ENCODE results near the gene SYT9.
"Not testable (repeated sequence)": the region's sequence is repeated elsewhere in the genome, so short reads cannot be mapped to it uniquely, and the experiment has no call there.

Gene SYT9

DNA sequence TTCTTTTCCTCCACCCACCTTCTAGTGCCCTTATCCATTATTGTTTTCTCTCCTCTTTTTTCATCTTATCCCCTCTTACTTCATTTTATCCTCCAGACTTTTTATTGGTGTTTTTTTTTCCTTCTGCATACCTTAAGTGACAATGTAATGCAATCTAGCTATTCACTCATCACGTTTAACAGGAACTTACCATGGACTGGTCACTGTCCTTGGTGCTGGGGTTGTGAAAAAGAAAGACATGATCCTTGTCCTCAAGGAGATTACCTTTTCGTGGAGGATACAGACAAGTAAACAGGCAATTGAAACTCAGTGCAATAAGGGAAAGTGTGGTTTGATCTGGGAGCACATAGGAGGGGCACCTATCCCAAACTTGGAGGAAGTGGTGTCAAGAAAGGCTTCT, 20.7 kb downstream of the SYT9 start:
- no peak for DNase-seq (ENCODE audit: low read depth, low spot score)

DNA sequence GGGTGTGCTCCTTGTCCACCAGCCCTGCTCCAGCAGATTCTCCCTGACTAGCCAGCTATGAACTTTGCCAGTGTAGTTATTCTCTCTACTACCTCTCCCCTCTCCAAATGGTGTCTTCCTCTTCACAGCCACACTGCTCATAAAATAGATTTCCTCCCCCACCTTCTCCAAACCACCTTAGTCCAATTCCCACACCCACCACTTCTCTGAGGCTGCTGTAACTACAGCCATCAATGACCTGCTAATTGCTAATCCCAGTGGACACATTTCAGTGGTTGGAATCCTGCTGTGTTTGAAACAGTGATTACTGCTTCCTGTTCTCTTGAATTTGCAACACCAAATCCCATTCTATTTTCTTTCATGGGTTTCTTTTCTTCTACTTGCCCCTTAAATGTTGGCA, 23.4 kb downstream of the SYT9 start:
- no peak for DNase-seq (ENCODE audit: low read depth, low spot score)

DNA sequence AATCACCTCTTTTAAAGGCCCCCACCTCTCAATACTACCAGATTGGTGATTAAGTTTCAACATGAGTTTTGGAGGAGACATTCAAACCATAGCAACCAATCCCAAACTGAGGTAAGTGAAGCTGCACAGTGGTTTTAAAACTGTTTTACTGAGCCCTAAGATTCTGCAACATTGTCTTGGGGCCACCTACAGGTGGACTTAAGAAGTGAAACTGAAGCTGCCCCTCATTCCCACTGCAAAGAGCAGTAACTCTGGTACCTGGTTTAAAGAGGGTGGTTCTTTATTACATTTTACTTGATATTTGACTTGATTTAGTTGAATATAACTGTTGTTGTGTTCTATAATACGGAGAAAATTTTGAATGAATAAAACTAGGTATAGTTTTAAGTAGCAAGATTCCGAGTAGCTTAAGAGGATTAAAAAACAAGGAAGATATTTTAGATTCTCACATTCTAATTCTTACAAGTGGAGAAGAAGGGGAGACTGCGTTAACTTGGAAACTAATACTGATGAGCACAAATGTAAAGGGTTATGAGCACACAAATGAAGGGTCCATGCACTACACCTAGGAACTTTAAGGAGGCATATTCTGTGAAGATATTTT, 26.7 kb downstream of the SYT9 start:
- DNase-seq (ENCODE audit: low read depth, low spot score) = peak; percentile 30

DNA sequence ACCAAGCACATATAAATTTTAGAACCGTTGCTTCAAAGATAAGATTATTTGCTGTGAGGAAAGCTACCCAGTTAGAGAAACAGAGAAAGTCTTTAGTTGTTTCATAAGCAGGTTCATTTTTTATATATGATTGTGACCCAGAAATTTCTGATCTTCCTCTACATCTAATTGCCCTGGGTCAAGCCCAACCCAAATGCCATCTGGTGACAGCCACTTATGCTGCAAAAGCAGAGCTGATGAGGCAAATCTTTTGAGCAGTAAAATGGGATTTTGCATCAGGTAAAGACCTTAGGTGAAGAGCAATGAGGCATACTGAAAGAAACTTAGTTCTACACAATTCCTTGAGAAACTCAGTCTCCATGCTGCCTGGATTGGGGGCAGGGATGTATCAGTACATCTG, 28.0 kb downstream of the SYT9 start:
- DNase-seq (ENCODE audit: low read depth, low spot score) = no peak

DNA sequence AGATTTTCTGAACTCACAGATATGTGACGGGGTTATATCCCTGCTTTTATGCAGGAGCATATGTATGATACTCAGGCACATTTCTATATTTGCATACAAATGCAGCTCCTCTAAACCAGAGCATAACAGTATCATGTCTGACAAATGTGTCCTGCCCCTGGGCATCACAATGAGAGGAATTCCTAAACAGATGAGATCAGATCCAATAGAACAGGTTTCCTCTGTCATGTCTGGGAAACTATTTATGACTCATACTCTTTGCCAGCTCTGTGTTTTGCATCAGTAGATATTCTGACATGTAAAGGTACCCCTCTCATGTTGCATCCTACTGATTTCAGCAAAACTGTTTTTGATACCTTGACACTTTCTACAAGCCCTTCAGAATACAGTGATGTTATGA, 29.4 kb downstream of the SYT9 start:
- DNase-seq (ENCODE audit: low read depth, low spot score) = no peak

DNA sequence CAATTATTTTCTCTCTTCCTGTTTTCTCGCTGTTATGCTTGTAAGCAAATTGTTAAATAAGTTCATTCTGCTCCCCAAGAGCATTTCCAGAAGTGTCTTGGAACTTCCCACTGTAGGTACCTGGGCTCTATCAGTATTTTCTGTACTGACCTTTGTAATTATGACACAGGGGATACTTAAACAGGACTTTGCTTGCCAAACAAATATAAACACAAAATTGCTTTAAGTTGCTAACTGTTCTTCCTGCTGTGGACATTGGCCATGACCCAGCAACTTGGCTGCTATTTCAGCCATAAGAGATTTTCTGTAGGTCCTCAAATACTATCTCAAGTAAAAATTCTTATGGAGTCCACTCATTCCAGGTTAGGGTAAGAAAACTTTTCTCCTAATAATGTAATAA, 30.1 kb downstream of the SYT9 start:
- no peak for DNase-seq (ENCODE audit: low read depth, low spot score)

DNA sequence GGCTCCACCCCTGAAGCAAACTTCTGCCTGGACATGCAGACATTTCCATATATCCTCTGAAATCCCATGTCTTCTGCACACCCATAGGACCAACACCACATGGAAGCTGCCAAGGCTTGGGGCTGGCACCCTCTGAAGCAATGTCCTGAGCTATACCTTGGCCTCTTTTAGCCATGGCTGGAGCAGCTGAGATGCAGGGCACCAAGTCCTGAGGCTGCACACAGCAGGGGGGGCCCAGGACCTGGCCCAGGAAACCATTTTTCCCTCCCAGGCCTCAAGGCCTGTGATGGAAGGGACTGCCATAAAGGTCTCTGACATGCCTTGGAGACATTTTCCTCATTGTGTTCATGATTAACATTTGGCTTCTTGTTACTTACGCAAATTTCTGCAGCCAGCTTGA, 34.5 kb downstream of the SYT9 start:
- no peak for DNase-seq (ENCODE audit: low read depth, low spot score)

DNA sequence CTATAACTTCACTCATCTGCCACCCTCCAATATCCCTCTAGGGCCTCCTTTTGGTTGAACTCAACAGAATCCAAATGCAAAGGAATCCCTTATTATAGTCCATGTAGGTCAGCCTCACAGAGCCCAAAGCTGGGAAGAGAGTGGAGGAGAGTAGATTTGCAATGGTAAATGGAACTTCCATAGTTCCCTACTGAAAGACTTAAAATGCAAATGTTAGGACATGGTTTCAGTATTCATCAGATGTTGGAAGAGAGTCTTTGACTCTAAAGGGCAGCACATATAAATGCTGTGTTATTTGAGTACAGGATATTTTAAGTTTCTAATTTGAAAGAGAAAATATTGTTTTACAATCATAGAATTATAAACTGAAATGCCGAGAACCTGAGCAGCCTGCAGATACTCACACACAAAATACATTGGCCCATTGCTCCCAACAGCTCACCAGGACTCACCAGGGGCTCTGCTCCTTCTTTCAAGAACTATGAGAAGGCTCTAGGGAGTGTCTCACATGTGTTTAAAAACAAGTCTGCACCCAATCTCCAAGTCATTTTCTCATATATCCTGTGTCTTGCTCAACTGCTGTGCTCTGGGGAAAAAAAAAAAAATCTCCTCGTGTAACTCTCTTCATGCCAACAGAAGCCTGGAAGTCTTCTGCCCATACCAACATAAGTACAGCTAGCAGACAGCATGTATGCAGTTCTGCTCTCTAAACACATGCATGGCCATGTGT, 39.6 kb downstream of the SYT9 start:
- no peak for DNase-seq (ENCODE audit: low read depth, low spot score)

DNA sequence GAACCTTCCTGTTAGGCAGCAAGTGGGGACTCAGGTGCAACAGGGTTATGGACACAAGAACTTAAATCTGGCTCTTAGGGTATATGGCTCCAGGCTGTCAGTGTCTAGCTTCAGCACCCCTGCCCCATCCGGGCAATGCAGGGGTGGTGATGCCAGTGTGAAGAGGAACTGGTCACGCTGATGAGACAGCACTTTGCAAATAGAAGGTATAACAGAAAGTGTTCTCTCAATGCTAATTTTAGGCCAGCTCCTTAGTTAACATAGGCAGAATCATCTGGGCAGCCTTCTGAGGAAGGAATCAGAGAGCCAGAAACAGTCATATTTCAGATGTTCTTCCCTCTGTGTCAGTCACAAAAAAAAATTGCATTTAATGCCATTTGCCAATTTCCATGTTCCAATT, 41.2 kb downstream of the SYT9 start:
- no peak for DNase-seq (ENCODE audit: low read depth, low spot score)

DNA sequence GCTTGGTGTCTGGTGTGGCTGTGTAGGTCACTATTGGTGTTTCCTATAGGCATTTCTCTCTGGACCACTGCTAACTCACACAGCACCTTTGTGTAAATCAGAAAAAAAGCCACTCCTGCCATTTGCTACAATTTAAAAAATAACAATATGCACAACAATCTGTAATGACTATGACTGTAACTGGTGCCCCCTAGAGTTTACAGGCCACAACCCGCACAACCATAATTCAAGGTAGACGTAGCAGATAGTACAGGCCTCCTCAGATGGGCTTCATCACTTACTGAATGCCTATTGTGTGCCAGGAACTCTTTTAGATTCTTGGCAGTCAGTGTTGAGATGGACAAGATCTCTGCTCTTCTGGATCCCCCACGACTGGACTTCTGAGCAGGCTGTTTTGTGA, 47.7 kb downstream of the SYT9 start:
- DNase-seq (ENCODE audit: low read depth, low spot score) = no peak

DNA sequence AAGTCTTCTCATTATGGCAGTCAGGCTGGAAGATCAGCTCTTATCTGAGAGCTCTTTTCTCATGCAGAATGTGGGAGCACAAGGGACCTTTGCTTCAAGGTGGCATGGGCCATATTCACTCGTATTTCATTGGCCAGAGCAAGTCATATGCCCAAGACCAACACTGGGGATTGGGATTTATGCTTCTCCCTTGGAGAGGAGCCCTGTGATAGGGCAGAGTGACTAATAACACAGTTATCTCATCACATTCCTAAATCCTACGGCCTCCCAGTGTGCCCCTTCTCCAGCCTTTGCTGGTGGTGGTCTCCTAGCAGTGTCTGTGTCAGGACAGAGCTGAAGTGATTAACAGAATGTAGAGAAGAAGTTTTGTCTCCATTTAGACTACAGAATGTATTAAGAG, 48.6 kb downstream of the SYT9 start:
- no peak for DNase-seq (ENCODE audit: low read depth, low spot score)

DNA sequence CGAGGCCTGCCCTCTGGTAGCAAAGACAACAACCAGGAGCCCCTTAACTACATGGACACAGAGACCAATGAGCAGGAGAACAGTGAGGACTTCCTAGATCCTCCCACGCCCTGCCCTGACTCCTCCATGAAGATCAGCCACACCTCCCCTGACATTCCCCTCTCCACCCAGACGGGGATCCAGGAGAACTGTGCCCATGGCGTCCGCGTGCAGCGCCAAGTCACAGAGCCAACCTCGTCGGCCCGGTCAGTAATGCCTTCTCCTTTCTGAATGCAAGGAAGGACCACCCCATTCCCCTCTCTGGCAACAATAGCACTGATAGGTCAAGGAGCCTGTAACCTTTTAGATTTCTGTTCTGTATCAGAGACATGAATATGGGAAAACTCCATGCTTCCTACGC, 51.4 kb downstream of the SYT9 start:
- no peak for DNase-seq (ENCODE audit: low read depth, low spot score)

DNA sequence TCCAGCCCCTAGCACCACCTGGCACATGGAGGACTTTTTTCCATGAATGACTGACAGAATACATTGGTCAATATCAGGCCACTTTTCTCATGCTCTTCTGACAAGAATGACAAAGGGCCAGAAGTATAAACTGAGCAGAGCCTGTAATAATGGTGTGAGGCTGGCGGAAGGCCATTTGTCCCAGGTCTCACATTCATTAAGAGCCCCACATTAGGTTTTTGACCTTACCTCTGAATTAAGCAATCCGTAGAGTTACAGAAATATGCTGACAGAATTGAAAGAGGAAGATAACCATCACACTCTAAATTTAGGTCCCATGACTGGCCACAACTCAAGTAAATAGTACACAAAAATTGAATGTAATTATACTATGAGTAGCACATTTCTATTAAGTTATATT, 55.2 kb downstream of the SYT9 start:
- no peak for DNase-seq (ENCODE audit: low read depth, low spot score)

DNA sequence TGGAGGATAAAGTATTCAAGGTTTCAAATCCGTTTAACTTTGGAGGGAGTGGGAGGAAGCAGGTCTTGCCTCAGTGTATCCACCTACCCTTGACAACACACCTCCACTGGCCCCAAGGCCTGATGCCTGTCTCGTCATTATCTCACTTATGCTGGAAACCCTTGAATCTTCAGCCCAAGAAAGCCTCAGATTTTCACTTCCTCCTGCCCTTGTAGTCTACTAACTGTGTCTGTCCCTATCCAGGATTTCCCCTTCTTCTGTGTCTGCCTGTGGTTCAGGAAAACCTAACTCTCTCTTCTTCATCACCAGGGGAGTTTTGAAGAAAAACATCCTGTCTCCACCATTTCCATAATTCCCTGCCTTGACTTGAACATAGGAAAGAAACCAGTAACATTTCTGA, 56.1 kb downstream of the SYT9 start:
- no peak for DNase-seq (ENCODE audit: low read depth, low spot score)

DNA sequence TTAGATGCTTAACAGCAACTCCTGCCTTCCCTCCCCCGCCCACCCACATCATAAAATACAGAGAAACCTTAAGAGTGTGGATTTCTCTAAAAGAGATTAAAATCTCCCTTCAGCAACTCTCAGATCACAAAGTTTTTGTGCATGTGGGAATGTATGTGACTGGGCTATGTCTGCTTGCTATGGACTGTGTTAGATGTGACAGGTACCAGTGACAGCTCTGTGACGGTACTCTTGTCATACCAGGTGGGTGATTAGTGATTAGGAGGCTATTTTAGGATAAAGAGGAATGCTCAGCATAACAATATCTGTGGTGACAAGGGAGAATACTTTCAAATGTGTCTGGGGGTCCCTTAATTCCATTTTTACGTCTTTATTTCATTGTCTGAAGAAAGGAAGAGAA, 60.2 kb downstream of the SYT9 start:
- no peak for DNase-seq (ENCODE audit: low read depth, low spot score)

DNA sequence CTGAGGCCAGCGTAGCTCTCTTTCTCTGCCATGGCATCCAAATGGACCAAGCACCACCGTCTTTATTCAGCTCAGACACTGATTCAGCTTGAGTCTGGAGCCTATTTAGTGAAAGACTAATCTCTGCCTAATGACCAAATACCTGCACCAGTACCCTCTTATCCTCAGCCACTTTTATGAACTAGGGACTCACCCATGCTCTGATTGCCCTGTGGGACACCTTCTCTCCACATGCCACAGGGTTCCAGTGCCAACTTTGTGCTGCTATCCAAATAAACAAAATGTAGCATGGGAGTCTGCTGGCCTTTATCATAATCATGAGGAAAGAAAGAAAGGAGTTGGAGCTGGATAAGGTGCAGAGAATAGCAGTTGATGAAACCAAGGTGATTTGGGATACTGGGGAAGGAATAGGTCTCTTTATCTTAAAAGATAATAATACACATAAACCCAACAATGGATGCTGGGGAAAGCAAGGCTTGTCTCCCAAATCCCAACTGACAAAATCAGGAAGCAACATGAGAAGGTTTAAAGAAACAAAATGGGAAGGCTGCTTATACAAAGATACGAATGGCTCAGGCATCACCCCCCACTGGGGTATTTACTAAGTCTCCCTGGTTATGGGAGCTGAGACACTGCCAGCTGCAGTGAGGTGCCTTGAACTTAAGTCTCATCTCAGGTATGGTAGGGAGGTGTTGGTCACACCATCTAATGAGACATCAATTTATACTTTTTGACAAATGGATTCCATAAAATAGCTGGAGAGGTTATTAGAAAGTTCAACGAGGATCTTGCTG, 63.3 kb downstream of the SYT9 start:
- DNase-seq (ENCODE audit: low read depth, low spot score) = no peak

DNA sequence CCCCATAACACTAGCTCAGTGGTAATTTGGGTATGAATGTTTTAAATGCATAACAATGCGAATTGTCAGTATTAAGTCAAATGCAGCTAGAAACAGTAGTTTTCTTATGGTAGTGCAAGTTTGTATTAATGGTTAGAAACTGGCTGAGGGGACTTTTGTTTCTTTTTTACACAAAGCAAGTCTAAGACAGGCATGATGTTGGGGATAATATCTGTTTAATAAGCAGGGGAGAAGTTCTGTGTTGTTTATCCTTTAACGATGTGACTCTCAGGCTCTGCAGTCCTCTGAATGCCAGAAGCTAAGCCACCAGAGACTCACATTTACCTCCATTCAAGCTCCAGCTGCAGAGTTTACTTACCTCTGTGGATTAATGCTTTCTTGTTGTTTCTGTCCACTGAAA, 67.8 kb downstream of the SYT9 start:
- DNase-seq (ENCODE audit: low read depth, low spot score) = no peak

DNA sequence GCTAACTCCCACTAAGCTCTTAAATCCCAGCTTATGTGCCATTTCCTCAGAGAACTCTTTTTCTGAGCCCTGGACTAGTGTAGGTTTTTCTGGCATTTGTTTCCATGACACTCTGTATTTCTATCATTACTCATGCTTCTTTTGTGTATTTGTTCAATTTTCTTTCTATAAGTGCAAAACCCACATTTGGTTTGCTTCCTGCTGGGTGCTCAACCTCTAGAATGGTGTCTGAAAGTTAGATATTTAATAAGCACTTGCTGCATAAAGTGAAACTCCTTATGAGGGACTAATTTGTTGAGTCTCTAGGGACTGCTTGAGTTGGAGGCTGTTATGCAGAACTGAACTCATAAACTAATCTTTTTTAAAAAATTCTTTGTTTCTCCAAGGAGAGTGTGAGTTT, 68.6 kb downstream of the SYT9 start:
- no peak for DNase-seq (ENCODE audit: low read depth, low spot score)

DNA sequence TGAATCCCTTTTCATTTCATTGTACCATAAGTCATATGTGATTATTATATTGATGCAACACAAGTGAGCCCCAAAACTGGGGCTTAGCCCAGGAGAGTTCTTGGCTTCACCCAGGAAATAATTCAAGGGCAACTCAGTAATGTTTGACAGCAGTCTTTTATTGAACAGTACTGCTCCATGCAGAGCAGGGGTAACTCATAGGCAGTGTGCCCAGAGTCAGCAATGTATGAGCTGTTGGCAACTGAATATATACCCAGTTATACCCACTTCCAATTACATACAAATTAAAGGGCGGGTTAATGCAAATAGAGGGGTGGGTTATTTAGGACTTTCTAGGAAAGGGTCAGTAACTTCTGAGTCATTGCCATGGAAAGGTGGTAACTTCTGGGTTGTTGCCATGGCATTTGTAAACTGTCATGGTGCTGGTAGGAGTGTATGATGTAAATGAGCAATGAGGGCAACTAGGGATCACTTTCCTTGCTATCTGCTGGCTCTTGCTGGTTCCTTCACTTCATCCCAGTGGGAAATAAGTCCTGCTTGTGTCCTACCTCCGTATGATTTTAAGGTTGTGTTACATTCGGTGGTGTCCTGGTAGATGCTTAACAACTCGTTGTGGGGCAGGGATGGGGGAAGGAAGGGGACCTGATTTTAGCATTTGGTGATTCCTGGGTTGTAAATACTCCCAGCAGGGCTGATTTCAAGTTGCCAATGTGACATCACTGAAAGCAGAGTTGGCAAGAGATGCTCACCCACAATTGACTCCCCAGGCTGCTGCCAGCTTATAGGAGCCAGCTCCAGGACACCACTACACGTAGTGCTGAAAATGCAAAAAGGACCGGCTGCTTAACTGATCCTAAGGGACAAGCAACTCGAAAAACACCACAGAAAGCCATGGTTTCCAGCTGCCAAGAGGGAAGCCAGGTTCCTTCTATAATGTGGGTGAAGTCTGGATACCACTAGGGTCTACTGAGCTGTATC, 70.1 kb downstream of the SYT9 start:
- DNase-seq (ENCODE audit: low read depth, low spot score) = no peak

DNA sequence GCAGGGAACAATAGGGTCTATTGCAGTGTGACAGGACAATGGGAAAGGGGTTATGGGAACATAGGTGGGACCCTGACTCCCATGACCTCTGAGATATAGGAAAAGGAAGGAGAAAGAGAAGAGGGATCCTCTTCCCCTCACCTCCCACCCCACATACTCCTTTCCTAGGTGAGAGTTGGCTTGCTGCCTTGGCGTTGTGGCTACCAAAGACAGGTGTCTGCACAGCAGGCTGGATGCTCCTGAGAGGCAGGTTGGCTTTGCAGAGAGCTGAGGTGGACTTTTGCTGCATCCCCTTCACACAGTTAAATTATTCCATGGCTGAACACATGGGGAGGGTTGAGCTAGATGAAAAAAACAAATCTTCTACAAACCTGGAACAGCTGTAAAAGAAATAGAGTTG, 80.7 kb downstream of the SYT9 start:
- no peak for DNase-seq (ENCODE audit: low read depth, low spot score)

DNA sequence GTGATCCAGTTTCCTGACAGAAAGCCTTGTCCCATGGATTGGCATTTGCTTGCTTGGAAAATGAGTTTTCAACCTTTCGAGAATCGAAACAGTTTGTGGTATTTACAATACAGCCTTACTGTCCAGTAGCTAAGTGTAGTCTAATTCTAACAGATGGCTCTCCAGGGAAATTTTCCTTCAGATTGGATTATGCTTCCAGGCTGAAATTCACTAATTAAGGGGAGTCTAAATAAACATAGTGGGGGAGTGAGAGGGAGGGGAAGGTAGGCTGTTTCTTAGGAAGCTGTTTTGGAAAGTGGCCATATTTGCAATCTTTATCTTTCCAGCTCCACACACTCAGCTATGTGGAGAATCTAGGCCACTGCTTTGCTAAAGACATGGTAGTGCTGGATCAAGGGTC, 81.3 kb downstream of the SYT9 start:
- no peak for DNase-seq (ENCODE audit: low read depth, low spot score)

DNA sequence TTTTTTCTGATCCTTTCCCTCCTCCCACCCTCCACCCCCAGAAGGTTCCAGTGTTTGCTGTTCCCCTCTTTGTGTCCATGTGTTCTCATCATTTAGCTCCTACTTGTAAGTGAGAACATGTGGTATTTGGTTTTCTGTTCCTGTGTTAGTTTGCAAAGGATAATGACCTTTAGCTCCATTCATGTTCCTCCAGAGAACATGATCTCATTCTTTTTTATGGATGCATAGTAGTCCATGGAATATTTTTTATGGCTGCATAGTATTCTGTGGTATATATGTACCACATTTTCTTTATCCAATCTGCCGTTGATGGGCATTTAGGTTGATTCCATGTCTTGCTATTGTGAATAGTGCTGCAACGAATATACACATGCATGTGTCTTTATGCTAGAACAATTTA, 83.7 kb downstream of the SYT9 start:
- DNase-seq (ENCODE audit: low read depth, low spot score) = not testable (repeated sequence)

Data from ELF-1 (cell line).